Keratinocyte (primary cell): ENCODE data around the gene TFPT. TPM values are rescaled to one million over a fixed set of nuclear protein-coding genes. Genes with fewer than 3 reads are reported as not detected.

Source experiments
- DNase-seq: peaks from one replicate; pipeline ENCODE4 v3.0.0-alpha.2; 2011; ENCODE audit warnings: low read depth, missing footprints, low spot score
- FAIRE-seq: peaks from 2 replicates; lab custom pipeline; 2011; peaks lifted over from hg19 to GRCh38; lab: Jason Lieb, UNC
- H2AFZ ChIP-seq: 2 replicates; pipeline ENCODE4 v1.6.0; 2012; ENCODE audit warnings: low read length, control low read depth, inconsistent platforms; ENCODE audit not compliant: control insufficient read depth
- H3K27ac ChIP-seq: 2 replicates; pipeline ENCODE4 v1.5.1; 2011; ENCODE audit warnings: low read length; ENCODE audit not compliant: control insufficient read depth, insufficient read depth
- H3K27me3 ChIP-seq: 3 replicates; pipeline ENCODE4 v1.6.0; 2011; ENCODE audit warnings: low read length; ENCODE audit not compliant: control insufficient read depth, insufficient read depth; ENCODE audit errors: extremely low read depth
- H3K36me3 ChIP-seq, 2 experiments: 2 replicates in 1 of 2; 3 replicates in 1 of 2; pipeline ENCODE4 v1.5.1; 2011; ENCODE audit warnings: low read length in 2 of 2, mild to moderate bottlenecking in 1 of 2; ENCODE audit not compliant: control insufficient read depth in 2 of 2, insufficient read depth in 2 of 2; ENCODE audit errors: extremely low read depth in 1 of 2
- H3K4me1 ChIP-seq: 3 replicates; pipeline ENCODE4 v1.5.1; 2011; ENCODE audit warnings: low read length; ENCODE audit not compliant: control insufficient read depth, insufficient read depth; ENCODE audit errors: extremely low read depth
- H3K4me2 ChIP-seq: 3 replicates; pipeline ENCODE4 v1.6.0; 2011; ENCODE audit warnings: low read depth, low read length; ENCODE audit not compliant: control insufficient read depth, insufficient read depth; ENCODE audit errors: extremely low read depth
- H3K4me3 ChIP-seq, 3 experiments: fragments of 200-600 bp in 1 of 3; sonication (generic) in 1 of 3; 2 replicates in 2 of 3; 3 replicates in 1 of 3; pipeline ENCODE4 v1.5.1; 2011 to 2016; ENCODE audit warnings: low read length in 3 of 3, mild to moderate bottlenecking in 3 of 3, control low read depth in 2 of 3, inconsistent platforms in 1 of 3, low read depth in 1 of 3, mixed read lengths in 1 of 3, mixed run types in 1 of 3, moderate library complexity in 1 of 3; ENCODE audit not compliant: control insufficient read depth in 2 of 3, insufficient read depth in 2 of 3; ENCODE audit errors: extremely low read depth in 1 of 3
- H3K79me2 ChIP-seq: 2 replicates; pipeline ENCODE4 v1.6.0; 2012; ENCODE audit warnings: low read length; ENCODE audit not compliant: control insufficient read depth, insufficient read depth
- H3K9ac ChIP-seq: 3 replicates; pipeline ENCODE4 v1.6.0; 2011; ENCODE audit warnings: low read length; ENCODE audit not compliant: control insufficient read depth, insufficient read depth; ENCODE audit errors: extremely low read depth
- H3K9me1 ChIP-seq: 3 replicates; pipeline ENCODE4 v1.6.0; 2011; ENCODE audit warnings: low read length; ENCODE audit not compliant: control insufficient read depth, insufficient read depth; ENCODE audit errors: extremely low read depth
- H3K9me3 ChIP-seq: 2 replicates; pipeline ENCODE4 v1.5.1; 2012; ENCODE audit warnings: low read depth, low read length; ENCODE audit not compliant: control insufficient read depth
- H4K20me1 ChIP-seq: 3 replicates; pipeline ENCODE4 v1.6.0; 2011; ENCODE audit warnings: low read length; ENCODE audit not compliant: control insufficient read depth, insufficient read depth; ENCODE audit errors: extremely low read depth
- CTCF ChIP-seq, 3 experiments: IDR thresholded peaks in 1 of 3; conservative IDR thresholded peaks in 1 of 3; optimal IDR thresholded peaks in 1 of 3; 2 replicates in 2 of 3; 3 replicates in 1 of 3; pipeline versions ENCODE3 to v1.5.1; 2011; ENCODE audit warnings: low read length in 3 of 3, mild to moderate bottlenecking in 3 of 3, moderate library complexity in 2 of 3, control low read depth in 1 of 3, inconsistent platforms in 1 of 3; ENCODE audit not compliant: insufficient read depth in 2 of 3; ENCODE audit errors: extremely low read depth in 1 of 3
- EZH2 ChIP-seq: IDR thresholded peaks from one replicate; pipeline ENCODE4 v1.6.1; 2012; ENCODE audit warnings: inconsistent platforms, mild to moderate bottlenecking, low read length, moderate library complexity
- dilution Hi-C: fragments of 300-500 bp; cut with MboI; formaldehyde crosslinking; loops from one replicate; pipeline ENCODE4 v1.7.0; 2020; ENCODE audit warnings: low sequenced_read_pairs; ENCODE audit not compliant: extremely low pct_ligation_motif_present
- polyA plus RNA-seq, 5 experiments: library from polyadenylated mRNA; depleted of rRNA in 3 of 5; stranded (reverse) in 3 of 5; stranded (forward) in 1 of 5; unstranded in 1 of 5; fragments of >200 nt; gene quantifications; 1 replicate in 1 of 5; 2 replicates in 3 of 5; 3 replicates in 1 of 5; pipeline versions ENCODE4 v1.2.1 to v1.2.3, GENCODE V29; 2011 to 2012; ENCODE audit warnings: missing spikeins in 2 of 5, low read depth in 1 of 5, low replicate concordance in 1 of 5

TFPT gene
- polyA plus RNA-seq, 1 donor (not counting 4 experiments of a cell fraction or from before 2014, with no cell fraction given), result 6.8 TPM

- no peak for TF ChIP-seq CTCF (optimal IDR thresholded peaks at IDR 0.05 in 1 of 3, IDR thresholded peaks at IDR 0.05 in 1 of 3, conservative IDR thresholded peaks at IDR 0.05 in 1 of 3; ENCODE audit: extremely low read depth in 1 of 3, insufficient read depth in 2 of 3, low read length in 3 of 3)
- no peak for TF ChIP-seq EZH2
- Histone ChIP-seq H3K9ac (no peak overlapping the region), H3K9me3 (no peaks in the 10 kb centered on the region), H3K27me3 (no peaks in the 10 kb centered on the region), H3K4me3 (no peak overlapping the region), H4K20me1 (peaks cover 3% of the 10 kb centered on the region), H3K9me1 (no peaks in the 10 kb centered on the region), H3K36me3 (peaks cover 15 to 23% of the 10 kb centered on the region in 2 experiments), H3K4me1 (peaks cover 4% of the 10 kb centered on the region), H3K27ac (no peak overlapping the region), H3K79me2 (peaks cover 6% of the 10 kb centered on the region), H2AFZ (no peak overlapping the region), H3K4me2 (no peak overlapping the region)
- FAIRE-seq (no peak), DNase-seq (no peak)
- dilution Hi-C loops, result no loop called here
Observed at GRCh38 chr19:54109651-54110050, 5.8 kb downstream of the TFPT start.

GRCh38 chr19:54108496-54108895, 7.0 kb downstream of the TFPT start:
- FAIRE-seq (no peak), DNase-seq (no peak)
- no peaks in the 10 kb centered on the region for H3K27me3 ChIP-seq
- no peak overlapping the region for H3K4me3 ChIP-seq
- H3K9me3 ChIP-seq, result no peaks in the 10 kb centered on the region
- H3K4me2 ChIP-seq, result no peak overlapping the region
- H3K9me1 ChIP-seq, result no peaks in the 10 kb centered on the region
- dilution Hi-C loops, result no loop called here
- H3K4me1 ChIP-seq, result no peaks in the 10 kb centered on the region
- H2AFZ ChIP-seq, result no peak overlapping the region
- no peak overlapping the region for H3K9ac ChIP-seq
- H3K36me3 ChIP-seq, result peaks cover 15 to 23% of the 10 kb centered on the region in 2 experiments
- TF ChIP-seq CTCF (optimal IDR thresholded peaks at IDR 0.05 in 1 of 3, IDR thresholded peaks at IDR 0.05 in 1 of 3, conservative IDR thresholded peaks at IDR 0.05 in 1 of 3; ENCODE audit: extremely low read depth in 1 of 3, insufficient read depth in 2 of 3, low read length in 3 of 3) (no peak), EZH2 (no peak)
- H4K20me1 ChIP-seq, result peaks cover 3% of the 10 kb centered on the region
- no peak overlapping the region for H3K27ac ChIP-seq
- H3K79me2 ChIP-seq, result peaks cover 9% of the 10 kb centered on the region
